Spinal cord (tissue), 10 donors: ENCODE data around the gene ANKRD33B. TPM values are rescaled to one million over a fixed set of nuclear protein-coding genes. Genes with fewer than 3 reads are reported as not detected.
"Not testable (repeated sequence)": the region's sequence is repeated elsewhere in the genome, so short reads cannot be mapped to it uniquely, and the experiment has no call there.

Experiments used
- DNase-seq, 6 donors: peaks; one replicate each; pipeline versions ENCODE4 v3.0.0 to v3.0.0-alpha.2; 2013 to 2015; ENCODE audit warnings: low spot score in 6 of 6, low read depth in 4 of 6
- H3K27ac ChIP-seq: one replicate; pipeline ENCODE4 v1.5.1; 2013; ENCODE audit warnings: low read depth, low read length, control low read depth
- H3K27me3 ChIP-seq: one replicate; pipeline ENCODE4 v1.6.1; 2013; ENCODE audit warnings: low read length; ENCODE audit not compliant: control insufficient read depth, insufficient read depth
- H3K36me3 ChIP-seq: one replicate; pipeline ENCODE4 v1.6.1; 2013; ENCODE audit warnings: low read length; ENCODE audit not compliant: control insufficient read depth, insufficient read depth
- H3K4me1 ChIP-seq: one replicate; pipeline ENCODE4 v1.6.1; 2013; ENCODE audit warnings: low read length; ENCODE audit not compliant: control insufficient read depth, insufficient read depth
- H3K4me3 ChIP-seq: one replicate; pipeline ENCODE4 v1.5.1; 2013; ENCODE audit warnings: low read depth, low read length, control low read depth
- H3K9me3 ChIP-seq: one replicate; pipeline ENCODE4 v1.6.1; 2013; ENCODE audit warnings: low read length; ENCODE audit not compliant: control insufficient read depth, insufficient read depth
- WGBS: methylation state at CpG from one replicate; pipeline ENCODE4 v1.1.5; 2013; ENCODE audit warnings: missing lambda C conversion rate; ENCODE audit not compliant: insufficient coverage; 5-methylcytosine and 5-hydroxymethylcytosine counted together
- long read RNA-seq, 4 donors: transcript quantifications; one replicate each; lab custom pipeline, GENCODE V29; 2026
- polyA plus RNA-seq, 2 donors: library from polyadenylated mRNA; unstranded; fragments of 120-200 nt; gene quantifications; one replicate each; pipeline ENCODE4 v1.2.1, GENCODE V29; 2013; ENCODE audit not compliant: insufficient read length in 2 of 2
- total RNA-seq, 2 donors: library from RNA; depleted of rRNA in 1 of 2; stranded (reverse); fragments of 120-200 nt in 1 of 2; fragments of >200 nt in 1 of 2; gene quantifications; one replicate each; pipeline versions ENCODE4 v1.2.3 to v1.2.4, GENCODE V29; 2013 to 2014
- donor health status: healthy.

ANKRD33B gene
- total RNA-seq (1 to 10 TPM; 4.1 to 8.1 TPM), polyA plus RNA-seq (1 to 10 TPM in 1 of 2 donors, under 1 TPM in 1; 0.93 to 2.0 TPM)
- long read RNA-seq, donor 1 = 0 reads
- long read RNA-seq, donor 2 = 0 reads
- long read RNA-seq, donor 3 = 0 reads
- long read RNA-seq, donor 4 = 0 reads

DNA sequence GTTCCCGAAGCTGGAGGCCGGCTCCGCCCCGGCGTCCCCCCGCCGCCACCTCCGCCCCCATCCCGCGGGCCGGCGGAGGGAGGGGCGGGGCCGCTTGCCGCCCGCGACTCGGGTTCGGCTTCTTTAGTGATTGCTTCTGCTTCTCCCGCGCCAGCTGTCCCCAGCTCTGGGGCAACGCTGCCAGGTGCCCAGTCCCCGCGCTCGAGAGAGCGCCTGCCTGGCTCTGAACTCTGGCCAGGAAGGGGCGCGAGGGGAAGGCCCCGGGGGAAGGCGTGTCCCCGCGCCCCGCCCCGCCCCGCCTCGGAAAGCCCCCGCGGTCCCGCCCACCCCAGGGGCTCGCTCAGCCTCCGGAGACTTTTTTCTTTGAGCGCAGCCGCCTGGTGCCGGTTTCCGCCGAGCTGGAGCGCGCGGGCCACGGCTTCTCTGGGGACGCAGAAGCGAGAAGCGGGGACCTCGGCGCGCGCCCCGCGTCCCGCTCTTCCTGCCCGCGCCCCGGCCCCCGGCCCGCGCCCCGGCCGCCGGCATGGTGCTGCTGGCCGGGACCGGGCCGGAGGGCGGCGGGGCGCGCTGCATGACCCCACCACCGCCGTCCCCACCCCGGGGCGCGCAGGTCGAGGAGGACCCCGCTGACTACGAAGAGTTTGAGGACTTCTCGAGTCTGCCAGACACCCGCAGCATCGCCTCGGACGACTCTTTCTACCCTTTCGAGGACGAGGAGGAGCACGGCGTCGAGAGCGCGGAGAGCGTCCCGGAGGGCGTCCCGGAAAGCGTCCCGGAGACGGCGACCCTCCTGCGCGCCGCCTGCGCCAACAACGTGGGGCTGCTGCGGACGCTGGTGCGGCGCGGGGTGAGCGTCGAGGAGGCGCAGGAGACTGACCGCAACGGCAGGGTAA, at the start of gene ANKRD33B:
TSS of gene ANKRD33B (plus strand) at position 126 of the 893 bp plus-strand sequence. CDS start at position 524, 398 bp downstream.
- Histone ChIP-seq H3K27me3 (peaks cover 48% of the 10 kb centered on the region), H3K4me3 (peak within 1 kb of the TSS; percentile 40)
- DNase-seq = peak in 3 of 6 donors; percentile 14 to 80 (median 44)

DNA sequence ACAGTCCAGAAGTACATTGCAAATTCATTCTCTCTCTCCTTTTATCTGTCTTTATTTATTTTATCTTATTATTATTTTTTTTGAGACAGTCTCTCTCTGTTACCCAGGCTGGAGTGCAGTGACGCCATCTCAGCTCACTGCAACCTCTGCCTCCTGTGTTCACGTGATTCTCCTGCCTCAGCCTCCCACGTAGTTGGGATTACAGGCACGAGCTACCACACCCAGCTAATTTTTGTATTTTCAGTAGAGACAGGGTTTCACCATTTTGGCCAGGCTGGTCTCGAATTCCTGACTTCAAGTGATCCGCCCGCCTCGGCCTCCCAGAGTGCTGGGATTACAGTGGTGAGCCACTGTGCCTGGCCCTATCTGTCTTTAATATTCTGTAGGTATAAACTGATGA, 49.3 kb upstream of the ANKRD33B start:
- H3K4me3 ChIP-seq, DNase-seq, H3K9me3 ChIP-seq, H3K36me3 ChIP-seq, H3K27me3 ChIP-seq, H3K4me1 ChIP-seq, H3K27ac ChIP-seq: not testable (repeated sequence)
- 84% methylated on average over 6 of the region's 8 CpGs for WGBS

More for the DNA sequence above, at the start of gene ANKRD33B:
- Histone ChIP-seq H3K4me1 (peaks cover 27% of the 10 kb centered on the region), H3K9me3 (no peaks in the 10 kb centered on the region), H3K27ac (no peak within 1 kb of the TSS), H3K36me3 (no peaks in the 10 kb centered on the region)
- WGBS = under 1% methylated on average over 119 of the region's 119 CpGs

DNA sequence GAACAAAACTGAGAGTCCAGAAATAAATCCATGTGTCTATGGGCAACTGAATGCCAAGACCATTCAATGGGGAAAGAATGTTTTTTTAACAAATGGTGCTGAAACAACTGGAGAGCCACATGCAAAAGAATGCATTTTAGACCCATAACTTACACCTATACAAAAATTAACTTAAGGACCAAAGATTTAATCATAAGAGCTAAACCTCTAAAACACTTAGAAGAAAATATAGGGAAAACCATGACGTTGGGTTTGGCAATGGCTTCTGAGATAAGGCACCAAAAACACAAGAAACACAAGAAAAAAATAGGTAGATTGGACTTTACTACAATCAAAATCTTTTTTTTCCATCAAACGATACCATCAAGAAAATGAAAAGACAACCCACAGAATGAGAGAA, 48.4 kb upstream of the ANKRD33B start:
- Histone ChIP-seq H3K4me1 (no peaks in the 10 kb centered on the region), H3K4me3 (no peak overlapping the region), H3K27ac (no peak overlapping the region), H3K9me3 (no peaks in the 10 kb centered on the region), H3K36me3 (no peaks in the 10 kb centered on the region), H3K27me3 (no peaks in the 10 kb centered on the region)
- DNase-seq = no peak
- WGBS = no CpG with 5 or more reads among the region's 2 CpGs

DNA sequence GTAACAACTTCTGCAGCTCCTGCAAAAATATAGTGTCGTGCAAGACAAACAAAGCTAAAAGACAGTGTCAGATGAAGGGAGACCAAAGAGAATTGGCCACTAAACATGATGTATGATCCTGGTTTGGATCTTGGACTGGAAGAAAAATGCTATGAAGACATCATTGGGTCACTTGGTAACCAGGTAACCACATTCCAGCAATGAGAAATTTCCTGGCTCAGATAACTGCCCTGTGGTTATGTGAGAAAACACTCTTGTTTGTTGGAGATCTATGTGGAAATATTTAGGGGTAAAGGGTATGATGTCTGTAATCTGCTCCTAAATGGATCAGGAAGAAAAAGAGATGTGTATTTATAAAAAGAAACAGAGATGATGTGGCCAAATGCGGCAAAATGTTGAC, 45.5 kb upstream of the ANKRD33B start:
- H3K4me3 ChIP-seq = no peak overlapping the region
- no peaks in the 10 kb centered on the region for H3K4me1 ChIP-seq
- H3K36me3 ChIP-seq = no peaks in the 10 kb centered on the region
- no peaks in the 10 kb centered on the region for H3K27me3 ChIP-seq
- WGBS = 63% methylated on average over 2 of the region's 2 CpGs
- H3K27ac ChIP-seq = no peak overlapping the region
- DNase-seq = no peak
- no peaks in the 10 kb centered on the region for H3K9me3 ChIP-seq

- H3K4me1 ChIP-seq = no peaks in the 10 kb centered on the region
- no peak overlapping the region for H3K27ac ChIP-seq
- no peaks in the 10 kb centered on the region for H3K9me3 ChIP-seq
- no peaks in the 10 kb centered on the region for H3K27me3 ChIP-seq
- no peak for DNase-seq
- H3K36me3 ChIP-seq = no peaks in the 10 kb centered on the region
- H3K4me3 ChIP-seq = no peak overlapping the region
- 87% methylated on average over 4 of the region's 7 CpGs for WGBS
Measured at GRCh38 chr5:10519729-10520128, 44.1 kb upstream of the ANKRD33B start.

GRCh38 chr5:10520706-10521105, 43.2 kb upstream of the ANKRD33B start:
- Histone ChIP-seq H3K27me3 (no peaks in the 10 kb centered on the region), H3K27ac (no peak overlapping the region), H3K36me3 (no peaks in the 10 kb centered on the region), H3K9me3 (no peaks in the 10 kb centered on the region), H3K4me1 (no peaks in the 10 kb centered on the region), H3K4me3 (no peak overlapping the region)
- DNase-seq = no peak
- 71% methylated on average over 1 of the region's 4 CpGs for WGBS

- Histone ChIP-seq H3K36me3 (no peaks in the 10 kb centered on the region), H3K9me3 (no peaks in the 10 kb centered on the region), H3K4me1 (no peaks in the 10 kb centered on the region), H3K27ac (no peak overlapping the region), H3K27me3 (no peaks in the 10 kb centered on the region), H3K4me3 (no peak overlapping the region)
- no peak for DNase-seq
- 94% methylated on average over 13 of the region's 14 CpGs for WGBS
Measured at GRCh38 chr5:10521466-10522223, 42.2 kb upstream of the ANKRD33B start.

DNA sequence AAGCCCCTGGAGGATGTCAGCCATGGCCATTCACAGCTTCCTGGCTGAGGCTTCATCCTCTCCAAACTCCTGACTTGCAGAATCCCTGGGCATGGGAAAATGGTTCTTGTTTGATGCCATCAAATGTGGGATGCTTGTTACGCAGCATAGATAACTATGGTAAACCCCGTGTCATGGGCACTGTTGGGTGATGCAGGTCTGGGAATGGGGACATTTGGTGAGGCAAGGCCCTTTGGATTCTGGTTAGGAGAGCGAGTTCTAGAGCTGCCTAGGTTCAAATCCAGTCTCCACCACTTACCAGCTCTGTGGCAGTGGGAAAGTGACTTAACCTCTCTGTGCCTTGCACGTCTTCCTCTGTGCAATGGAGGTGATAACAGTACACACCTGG, 41.7 kb upstream of the ANKRD33B start:
- no peak overlapping the region for H3K27ac ChIP-seq
- WGBS = 89% methylated on average over 4 of the region's 4 CpGs
- no peak overlapping the region for H3K4me3 ChIP-seq
- no peak for DNase-seq
- no peaks in the 10 kb centered on the region for H3K4me1 ChIP-seq
- H3K36me3 ChIP-seq = no peaks in the 10 kb centered on the region
- no peaks in the 10 kb centered on the region for H3K27me3 ChIP-seq
- no peaks in the 10 kb centered on the region for H3K9me3 ChIP-seq

- Histone ChIP-seq H3K9me3 (no peaks in the 10 kb centered on the region), H3K4me1 (no peaks in the 10 kb centered on the region), H3K36me3 (no peaks in the 10 kb centered on the region), H3K27me3 (no peaks in the 10 kb centered on the region), H3K27ac (no peak overlapping the region), H3K4me3 (no peak overlapping the region)
- DNase-seq = no peak
- WGBS = 69% methylated on average over 15 of the region's 19 CpGs
Measured at GRCh38 chr5:10524376-10525123, 39.3 kb upstream of the ANKRD33B start.
